ENCODE data around the gene HILPDA. TPM values are rescaled to one million over a fixed set of nuclear protein-coding genes. Genes with fewer than 3 reads are reported as not detected.

Gene HILPDA
- total RNA-seq, 2 experiments from 2014 or later = 22.4 to 33.9 TPM

GRCh38 chr7:128450913-128451312 is 4.8 kb upstream of the HILPDA start:
- H3K9me2 ChIP-seq (ENCODE audit: insufficient read depth, low read length) = no peaks in the 10 kb centered on the region
- H3K4me2 ChIP-seq (ENCODE audit: low read length) = no peak overlapping the region
- ChIA-PET POLR2A (interaction anchor here (0.5 to 1.1 kb wide), 2 partner anchors 10 to 333 kb away, joined by 3 to 6 read pairs; no protein-coding TSS in a partner anchor), CTCF (ENCODE audit: unreplicated experiment) (no interaction called here)
- no peak for DNase-seq (ENCODE audit: low spot score)
- no peak overlapping the region for H2AFZ ChIP-seq (ENCODE audit: low read length)
- no peaks in the 10 kb centered on the region for H3K9me3 ChIP-seq (ENCODE audit: low read length)
- intact Hi-C loops (cut with micrococcal nuclease; ENCODE audit: unreplicated experiment) = no loop called here
- H4K20me1 ChIP-seq (ENCODE audit: insufficient read depth, low read length) = no peaks in the 10 kb centered on the region
- H3K36me3 ChIP-seq (ENCODE audit: insufficient read depth, low read length) = no peaks in the 10 kb centered on the region
- no peak overlapping the region for H3K27ac ChIP-seq (ENCODE audit: low read depth, low read length, poor library complexity, severe bottlenecking)
- no TSS peak for BruUV-seq (replicated peaks)
- H3K4me1 ChIP-seq (ENCODE audit: insufficient read depth, low read length, poor library complexity, severe bottlenecking) = peaks cover 4% of the 10 kb centered on the region
- TF ChIP-seq EZH2phosphoT487 (IDR thresholded peaks at IDR 0.05; ENCODE audit: borderline replicate concordance, low read depth, low read length) (no peak), CTCF (conservative IDR thresholded peaks at IDR 0.05; ENCODE audit: low read length) (no peak)
- H3K79me2 ChIP-seq (ENCODE audit: insufficient read depth, low read depth, low read length) = peaks cover 2% of the 10 kb centered on the region; the same call in 1 of the 2 replicates
- H3K4me3 ChIP-seq (ENCODE audit: low read depth, low read length, poor library complexity, severe bottlenecking) = no peak overlapping the region

- POLR2A ChIA-PET = interaction anchor here (0.6 kb wide), 1 partner anchor 132 kb away, joined by 3 read pairs; no protein-coding TSS in a partner anchor
- Histone ChIP-seq H3K4me3 (ENCODE audit: low read depth, low read length, poor library complexity, severe bottlenecking) (no peak overlapping the region), H3K4me1 (ENCODE audit: insufficient read depth, low read length, poor library complexity, severe bottlenecking) (peaks cover 11% of the 10 kb centered on the region), H3K27ac (ENCODE audit: low read depth, low read length, poor library complexity, severe bottlenecking) (no peak overlapping the region), H3K4me2 (ENCODE audit: low read length) (no peak overlapping the region), H3K9me3 (ENCODE audit: low read length) (no peaks in the 10 kb centered on the region), H3K79me2 (ENCODE audit: insufficient read depth, low read depth, low read length) (peaks cover 18% of the 10 kb centered on the region), H2AFZ (ENCODE audit: low read length) (no peak overlapping the region), H4K20me1 (ENCODE audit: insufficient read depth, low read length) (no peaks in the 10 kb centered on the region), H3K9me2 (ENCODE audit: insufficient read depth, low read length) (no peaks in the 10 kb centered on the region), H3K36me3 (ENCODE audit: insufficient read depth, low read length) (peaks cover 8% of the 10 kb centered on the region)
- TF ChIP-seq EZH2phosphoT487 (IDR thresholded peaks at IDR 0.05; ENCODE audit: borderline replicate concordance, low read depth, low read length) (no peak), CTCF (conservative IDR thresholded peaks at IDR 0.05; ENCODE audit: low read length) (no peak)
- BruUV-seq (replicated peaks) = no TSS peak
- CTCF ChIA-PET (ENCODE audit: unreplicated experiment) = no interaction called here
- intact Hi-C loops (cut with micrococcal nuclease; ENCODE audit: unreplicated experiment) = no loop called here
- no peak for DNase-seq (ENCODE audit: low spot score)
Measured at GRCh38 chr7:128452552-128452951, 3.1 kb upstream of the HILPDA start.
